GM18519 (cell line): ENCODE results near the gene WSB1.
A peak's percentile ranks its signal among the peaks of the same experiment; 100 is the strongest.

Experiments
- ATAC-seq: cut with Tn5 transposase; IDR thresholded peaks from one replicate; pipeline ENCODE4 v1.9.1; 2021; ENCODE audit warnings: mild to moderate bottlenecking, moderate library complexity; ENCODE audit not compliant: unreplicated experiment, low FRiP score

WSB1 gene

DNA sequence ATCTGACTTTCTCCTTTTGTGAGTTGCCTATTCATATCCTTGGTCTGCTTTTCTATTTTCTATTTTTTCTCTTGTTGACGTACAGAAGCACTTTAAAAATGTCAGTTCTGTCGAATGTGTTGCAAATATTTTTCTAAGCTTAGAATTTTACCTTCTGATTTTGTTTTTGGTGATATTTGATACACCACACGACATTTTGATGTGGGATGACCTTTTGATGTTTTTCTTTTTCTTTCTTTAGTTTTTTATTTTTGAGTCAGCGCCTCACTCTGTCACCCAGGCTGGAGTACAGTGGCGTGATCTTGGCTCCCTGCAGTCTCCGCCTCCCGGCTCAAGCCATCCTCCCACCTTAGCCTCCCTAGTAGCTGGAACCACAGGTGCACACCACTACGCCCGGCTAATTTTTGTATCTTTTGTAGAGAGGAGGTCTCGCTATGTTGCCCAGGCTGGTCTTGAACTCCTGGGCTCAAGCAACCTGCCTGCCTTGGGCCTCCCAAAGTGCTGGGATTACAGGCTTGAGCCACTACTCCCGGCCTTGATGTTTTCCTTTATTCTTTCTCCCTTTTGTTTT, 39.6 kb downstream of the WSB1 start:
- ATAC-seq: no peak

DNA sequence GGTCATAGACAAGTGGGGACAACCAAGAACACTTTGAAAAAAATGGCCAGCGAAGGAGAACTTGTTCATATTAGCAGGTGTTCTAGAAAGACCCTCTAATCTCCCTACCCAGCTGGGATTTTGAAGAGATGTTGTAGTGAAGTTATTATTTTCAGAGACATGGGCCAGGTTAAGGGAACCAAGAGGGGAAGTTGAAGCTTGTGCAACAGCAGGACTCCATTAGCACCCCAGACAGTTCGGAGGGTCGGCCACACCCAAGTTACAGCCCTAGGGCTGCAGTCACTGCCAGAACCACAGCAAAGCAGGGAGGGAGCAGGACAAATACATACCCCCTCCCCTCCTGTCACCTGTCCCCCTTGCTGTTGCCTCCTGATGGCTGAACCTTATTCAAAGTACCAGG, 42.3 kb downstream of the WSB1 start:
- no peak for ATAC-seq

DNA sequence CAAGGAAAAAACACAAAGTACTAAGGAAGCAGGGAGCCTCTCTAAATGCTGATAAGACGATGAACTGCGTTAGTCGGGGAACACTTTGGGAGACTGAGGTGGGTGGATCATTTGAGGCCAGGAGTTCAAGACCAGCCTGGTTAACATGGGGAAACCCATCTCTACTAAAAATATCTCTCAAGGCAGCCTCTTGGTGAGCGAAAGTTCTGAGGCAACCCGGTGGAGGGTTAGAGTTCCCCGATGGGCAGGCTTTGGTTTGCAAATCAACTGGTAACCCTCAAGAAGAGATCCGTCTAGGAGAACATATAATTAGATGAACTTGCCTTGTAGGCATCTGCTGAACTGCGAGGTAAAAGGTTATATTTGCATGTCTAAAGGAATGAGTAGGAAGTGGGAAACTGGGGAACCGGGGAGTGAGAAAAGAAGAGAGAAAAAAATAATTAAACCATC, 44.6 kb downstream of the WSB1 start:
- peak; percentile 38 for ATAC-seq

DNA sequence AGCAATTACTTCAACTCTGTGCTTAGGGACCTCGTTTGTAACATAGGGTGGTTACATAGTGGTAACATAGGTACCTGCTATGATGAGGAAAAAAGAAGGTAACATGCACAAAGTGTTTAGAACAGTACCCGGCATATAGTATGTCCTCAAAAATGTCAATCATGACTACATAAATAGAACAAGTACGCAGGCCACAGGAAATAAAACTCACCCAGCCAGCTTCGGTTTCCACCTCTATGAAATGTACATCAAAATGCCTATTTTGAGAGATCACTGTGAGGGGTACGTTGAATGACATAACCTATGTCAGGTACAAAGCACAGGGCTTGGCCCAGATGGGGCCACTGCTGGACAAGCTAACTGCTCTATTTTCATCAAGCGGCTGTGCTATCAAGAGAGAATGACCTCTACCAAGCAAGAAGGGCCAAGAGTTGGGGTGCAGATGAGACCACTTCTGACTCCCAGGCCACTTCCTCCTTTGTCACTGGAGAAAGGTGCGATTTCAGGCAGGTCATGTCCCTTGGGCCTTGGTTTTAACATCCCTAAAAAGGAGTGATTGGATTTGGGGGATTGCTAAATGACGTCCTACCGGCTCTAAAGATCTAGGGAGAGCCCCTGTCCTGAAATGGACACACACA, 45.4 kb downstream of the WSB1 start:
- peak; percentile 50 for ATAC-seq

DNA sequence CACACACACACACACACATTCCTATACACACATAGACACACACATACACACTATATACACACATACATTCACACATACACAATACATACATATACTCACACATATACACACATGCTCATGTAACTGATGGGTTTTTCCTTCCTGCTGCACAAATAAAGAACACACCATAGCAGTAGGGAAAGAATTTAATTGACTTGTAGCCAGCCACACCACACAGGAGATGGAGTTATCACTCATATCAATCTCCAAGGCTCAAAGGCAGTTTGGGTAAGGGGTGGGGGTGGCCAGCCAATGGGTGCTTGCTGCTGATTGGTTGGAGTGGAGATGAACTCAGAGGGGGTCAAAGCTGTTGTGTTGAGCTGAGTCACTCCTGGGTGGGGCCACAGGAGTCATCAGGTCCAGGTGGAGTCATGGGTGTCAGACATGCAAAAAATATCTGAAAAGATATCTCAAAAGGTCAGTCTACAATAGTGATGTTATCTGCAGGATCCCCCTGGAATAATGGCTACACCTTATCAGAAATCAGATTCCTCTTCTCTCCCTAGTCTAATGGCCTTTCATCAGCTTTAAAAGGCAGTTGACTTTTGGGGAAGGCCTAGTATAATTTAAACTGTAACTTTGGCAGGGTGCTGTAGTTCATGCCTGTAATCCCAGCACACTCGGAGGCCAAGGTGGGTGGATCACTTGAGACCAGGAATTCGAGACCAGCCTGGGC, 46.1 kb downstream of the WSB1 start:
- ATAC-seq: no peak

DNA sequence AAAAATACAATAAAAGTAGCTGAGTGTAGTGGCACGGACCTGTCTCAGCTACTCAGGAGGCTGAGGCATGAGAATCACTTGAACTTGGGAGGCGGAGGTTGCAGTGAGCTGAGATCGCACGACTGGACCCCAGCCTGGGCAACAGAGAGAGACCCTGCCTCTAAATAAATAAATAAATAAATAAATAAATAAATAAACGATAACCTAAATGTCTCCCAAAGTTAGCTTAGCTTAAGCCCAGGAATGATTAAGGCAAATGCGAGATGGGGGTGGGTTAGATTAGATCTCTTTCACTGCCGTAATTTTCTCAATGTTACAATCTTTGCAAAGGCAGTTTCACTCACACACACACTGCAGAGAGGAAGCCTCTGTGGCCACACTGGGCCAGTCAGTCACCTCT, 46.7 kb downstream of the WSB1 start:
- no peak for ATAC-seq

DNA sequence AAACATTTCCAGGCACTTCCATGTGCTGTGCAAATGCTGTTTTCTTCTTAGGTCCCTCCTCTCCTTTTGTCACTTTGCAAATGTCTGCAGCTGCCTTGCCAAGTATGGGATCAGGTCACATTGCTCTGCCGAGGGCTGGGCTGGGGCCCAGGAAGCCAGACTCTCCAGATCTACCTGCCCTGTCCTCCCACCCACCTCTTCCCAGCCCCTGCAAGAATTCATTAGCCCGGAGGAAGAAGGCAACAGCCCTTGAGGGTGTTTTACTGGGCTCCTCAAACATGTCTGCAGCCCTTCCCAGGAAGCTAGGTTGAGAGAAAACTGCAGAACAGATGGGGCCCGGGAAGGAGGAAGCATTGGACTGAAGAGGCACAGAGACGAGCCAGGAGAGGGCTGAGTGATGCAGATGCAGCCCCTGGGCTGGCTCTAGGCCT, 47.1 kb downstream of the WSB1 start:
- no peak for ATAC-seq

DNA sequence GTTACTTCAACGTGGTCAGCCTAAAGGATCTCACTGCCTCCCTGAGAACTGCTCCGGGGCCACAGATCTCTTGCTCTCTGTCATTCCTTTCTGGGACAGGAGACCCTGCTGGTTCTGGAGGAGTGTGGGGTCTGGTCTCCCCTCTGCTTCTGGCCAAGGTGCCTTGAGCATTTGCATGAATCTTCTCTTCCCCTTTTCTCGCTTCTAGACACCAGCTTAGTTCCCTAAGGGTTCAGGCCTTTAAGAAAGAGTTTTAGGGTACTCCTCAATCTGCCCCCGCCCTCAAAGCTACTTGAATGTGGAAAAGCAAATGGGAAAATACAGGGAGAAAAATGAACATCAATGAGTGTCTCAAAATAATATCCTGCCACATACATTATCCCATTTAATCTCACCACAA, 48.1 kb downstream of the WSB1 start:
- no peak for ATAC-seq

DNA sequence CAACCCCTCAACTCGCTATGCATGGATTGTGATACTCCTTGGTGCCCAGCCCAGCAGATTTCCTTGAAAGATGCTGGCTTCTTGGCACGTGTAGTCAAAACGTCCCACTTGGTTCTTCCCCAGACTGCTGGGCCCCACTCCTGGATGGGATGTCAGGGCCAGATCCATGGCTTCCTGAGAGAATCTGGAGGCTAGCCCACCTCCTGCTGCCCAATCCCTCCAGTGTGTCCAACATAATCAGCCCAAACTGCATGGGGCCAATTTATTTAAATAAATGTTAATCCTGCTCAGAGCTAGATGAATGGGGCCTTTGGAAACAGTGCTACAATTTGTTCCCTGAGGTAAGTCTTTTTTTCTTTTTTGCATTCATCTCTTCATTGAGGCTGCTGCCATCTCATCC, 49.4 kb downstream of the WSB1 start:
- no peak for ATAC-seq

DNA sequence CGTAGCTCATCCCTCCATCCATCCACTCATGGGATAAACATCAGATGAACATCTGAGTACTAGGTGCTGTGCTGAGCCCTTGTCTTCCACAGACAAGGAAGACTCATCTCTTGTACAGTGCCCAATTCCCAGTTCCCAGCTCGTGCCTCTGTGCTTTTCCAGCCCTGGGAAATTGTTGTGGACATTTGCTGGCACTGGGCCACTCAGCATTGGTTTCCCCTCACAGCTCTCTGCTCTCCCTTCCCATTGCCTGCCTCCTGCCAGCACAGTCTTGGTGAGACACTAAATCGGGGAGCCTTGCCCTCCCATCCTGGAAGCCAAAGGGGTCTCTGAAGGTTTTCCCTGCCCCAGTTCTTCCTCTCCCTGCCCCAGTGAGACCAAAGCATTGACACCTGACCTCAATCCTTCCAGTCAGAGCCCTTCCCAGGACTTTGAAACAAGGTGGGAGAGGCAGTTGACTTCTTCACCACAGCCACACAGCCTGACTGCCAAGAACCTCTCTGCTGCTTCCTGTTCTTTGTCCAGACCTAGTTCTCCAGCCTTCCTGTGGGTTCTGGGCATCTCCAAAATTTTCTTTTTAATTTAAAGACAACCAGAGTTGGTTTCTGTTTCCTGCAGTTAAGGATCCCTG, 50.2 kb downstream of the WSB1 start:
- no peak for ATAC-seq

DNA sequence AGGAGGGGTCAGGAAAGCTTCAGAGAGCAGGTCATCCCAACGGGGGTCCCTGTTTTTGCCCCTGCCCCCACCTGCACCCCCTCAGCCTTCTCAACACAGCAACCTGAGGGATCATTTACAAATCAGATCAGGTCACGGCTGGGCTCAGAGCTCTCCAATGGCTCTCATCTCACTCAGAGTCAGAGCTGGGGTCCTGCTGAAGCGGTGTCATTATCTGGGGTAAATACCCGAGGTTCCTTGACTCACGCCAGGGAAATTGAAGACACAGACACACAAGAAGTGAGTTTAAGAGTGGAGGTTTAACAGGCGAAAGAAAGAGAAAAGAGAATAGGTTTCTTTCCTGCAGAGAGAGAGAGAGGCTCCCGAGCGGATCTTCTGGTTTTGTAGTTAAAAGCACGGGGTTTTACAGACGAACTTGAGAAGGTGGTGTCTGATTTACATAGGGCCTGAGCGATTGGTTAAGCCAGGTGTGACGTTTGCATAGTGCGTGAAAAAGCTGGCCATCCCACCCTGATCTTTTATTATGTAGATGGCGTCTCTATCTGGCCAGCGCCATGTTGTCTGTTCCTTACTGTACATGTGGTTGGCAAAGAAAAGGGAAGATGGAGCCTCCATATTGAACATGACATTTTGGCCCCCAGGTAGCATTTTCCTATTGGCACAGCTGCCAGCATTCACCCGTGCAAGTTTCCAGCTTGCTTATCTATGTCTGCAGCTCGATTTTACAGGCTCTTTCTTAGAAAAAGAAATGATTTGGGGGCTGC, 51.4 kb downstream of the WSB1 start:
- ATAC-seq: no peak

DNA sequence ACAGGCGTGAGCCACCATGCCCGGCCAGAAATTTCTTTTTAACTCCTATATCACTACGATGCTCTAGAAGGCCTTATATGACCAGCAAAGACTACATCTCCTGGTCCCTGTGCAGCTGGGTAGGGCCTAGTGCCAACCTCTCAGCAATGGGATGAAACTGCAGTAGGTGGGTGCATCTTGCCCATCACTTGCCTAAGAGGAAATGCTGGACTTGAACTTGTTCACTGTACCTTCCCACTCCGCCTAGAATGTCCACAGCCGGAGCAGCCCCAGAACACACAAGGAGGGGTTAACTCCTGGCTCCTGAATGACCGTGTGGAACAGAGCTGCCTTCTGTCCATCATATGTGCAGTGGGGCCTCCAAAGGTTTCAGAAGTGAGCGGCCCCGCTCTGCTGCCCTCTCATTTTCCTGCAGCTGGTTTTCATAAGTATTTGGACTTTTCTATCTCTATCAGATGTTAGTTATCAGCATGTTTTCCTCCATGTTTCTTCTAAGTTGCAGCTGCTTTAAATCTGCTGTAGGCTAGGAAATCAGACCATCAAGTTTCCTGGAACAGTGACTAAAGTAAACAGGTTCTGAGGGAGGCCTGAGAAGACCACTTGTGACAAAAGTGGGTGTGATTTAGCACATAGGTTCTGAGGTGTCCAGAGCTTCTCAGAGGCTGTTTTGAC, 52.5 kb downstream of the WSB1 start:
- no peak for ATAC-seq

DNA sequence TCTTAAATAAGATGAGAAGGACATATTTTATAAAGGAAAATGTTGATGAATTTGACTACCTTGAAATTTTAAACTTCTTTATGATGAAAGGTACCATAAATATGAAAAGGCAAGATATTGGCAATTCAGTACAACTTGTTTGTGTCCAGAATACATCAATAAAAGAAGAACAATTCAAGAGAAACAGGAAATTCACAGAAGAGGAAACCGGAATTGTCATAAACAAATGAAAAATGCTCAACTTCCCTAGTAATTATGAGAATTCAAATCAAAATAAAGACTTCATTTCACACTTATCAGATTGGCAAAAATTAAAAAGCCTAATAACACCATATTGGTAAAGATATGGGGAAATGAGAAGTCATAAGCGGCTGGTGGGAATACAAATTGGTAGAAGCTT, 54.3 kb downstream of the WSB1 start:
- no peak for ATAC-seq

DNA sequence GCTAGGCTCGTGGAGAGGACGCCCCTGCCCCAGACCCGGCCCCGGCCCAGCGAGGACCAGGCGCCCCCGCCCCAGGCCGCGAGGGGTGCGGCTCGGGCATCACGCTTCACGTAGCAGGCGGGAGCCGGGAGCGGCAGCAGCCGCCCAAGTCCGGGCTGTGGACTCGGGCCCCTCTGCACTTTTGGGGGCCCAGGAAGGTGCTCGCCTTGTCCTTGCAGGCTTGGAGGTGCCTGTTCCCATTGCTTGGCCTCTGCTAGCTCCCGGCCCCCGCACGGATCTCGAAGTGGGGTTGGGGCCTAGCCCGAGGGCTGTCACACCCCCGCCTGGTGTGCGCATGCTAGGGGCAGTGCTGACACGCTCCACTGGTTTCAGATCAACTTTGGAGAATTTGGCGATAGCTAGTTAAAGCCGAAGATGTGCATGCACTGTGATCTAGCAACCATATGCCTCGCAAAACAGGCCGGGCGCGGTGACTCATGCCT, 55.7 kb downstream of the WSB1 start:
- no peak for ATAC-seq

DNA sequence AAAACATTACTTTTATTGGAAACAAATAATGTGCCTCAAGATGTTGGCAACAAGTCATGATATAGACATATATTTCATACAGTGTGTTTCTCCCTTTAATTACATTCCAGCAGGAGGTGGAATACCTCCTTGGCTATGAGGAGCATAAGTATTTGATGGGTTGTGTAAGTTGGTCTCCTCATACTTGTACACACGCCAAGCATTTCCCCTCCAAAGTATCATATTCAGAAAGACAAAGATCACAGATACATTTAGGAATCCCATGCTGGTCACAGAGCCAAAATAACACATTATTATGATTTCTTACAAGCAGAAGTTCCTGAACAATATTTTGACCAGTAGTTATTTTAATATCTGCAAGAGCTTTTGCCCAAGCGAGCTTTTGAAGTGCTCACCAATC, 57.8 kb downstream of the WSB1 start:
- no peak for ATAC-seq

DNA sequence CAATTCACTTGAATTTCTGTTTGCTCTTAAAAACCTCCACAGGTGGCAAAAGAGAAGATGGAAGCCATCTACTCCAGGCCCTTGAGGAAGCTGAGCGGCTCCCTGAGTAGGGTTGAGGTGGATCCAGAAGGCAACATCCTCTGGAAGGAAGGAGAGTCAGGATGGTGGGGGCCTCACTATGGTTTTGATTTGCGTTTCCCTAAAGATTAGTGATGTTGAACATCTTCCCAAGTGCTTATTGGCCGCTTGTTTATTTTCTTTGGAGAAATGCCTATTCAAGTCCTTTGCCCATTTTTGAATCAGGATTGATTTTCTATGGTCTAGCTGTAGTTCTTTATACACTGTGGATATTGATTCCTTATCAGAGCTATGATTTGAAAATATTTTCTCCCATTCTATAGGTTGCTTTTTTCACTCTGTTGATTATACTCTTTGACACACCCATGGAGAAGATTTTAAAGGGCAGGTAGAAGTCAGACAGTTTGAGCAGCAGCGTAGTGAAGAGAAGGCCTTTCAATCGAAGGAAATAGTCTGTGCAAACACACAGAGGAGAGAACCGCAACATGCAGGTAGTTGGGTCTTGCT, 58.6 kb downstream of the WSB1 start:
- ATAC-seq: no peak

DNA sequence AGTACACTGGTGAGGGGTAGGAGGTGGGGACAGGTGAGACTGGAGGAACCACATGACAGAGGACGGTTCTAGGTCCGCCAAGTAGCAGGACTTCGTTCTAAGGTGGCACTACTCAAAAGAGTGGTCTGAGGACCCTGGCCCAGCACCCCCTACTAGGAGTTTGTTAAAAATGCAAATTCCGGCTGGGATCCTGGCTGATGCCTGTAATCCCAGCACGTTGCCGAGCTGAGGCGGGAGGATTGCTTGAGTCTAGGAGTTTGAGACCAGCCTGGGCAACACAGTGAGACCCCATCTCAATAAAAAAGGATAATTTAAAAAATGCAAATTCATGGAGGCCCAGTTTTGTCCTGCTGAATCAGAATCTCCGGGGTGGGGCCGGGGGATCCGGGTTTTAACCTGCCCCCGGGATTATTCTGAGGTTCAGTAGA, 59.1 kb downstream of the WSB1 start:
- ATAC-seq: no peak

DNA sequence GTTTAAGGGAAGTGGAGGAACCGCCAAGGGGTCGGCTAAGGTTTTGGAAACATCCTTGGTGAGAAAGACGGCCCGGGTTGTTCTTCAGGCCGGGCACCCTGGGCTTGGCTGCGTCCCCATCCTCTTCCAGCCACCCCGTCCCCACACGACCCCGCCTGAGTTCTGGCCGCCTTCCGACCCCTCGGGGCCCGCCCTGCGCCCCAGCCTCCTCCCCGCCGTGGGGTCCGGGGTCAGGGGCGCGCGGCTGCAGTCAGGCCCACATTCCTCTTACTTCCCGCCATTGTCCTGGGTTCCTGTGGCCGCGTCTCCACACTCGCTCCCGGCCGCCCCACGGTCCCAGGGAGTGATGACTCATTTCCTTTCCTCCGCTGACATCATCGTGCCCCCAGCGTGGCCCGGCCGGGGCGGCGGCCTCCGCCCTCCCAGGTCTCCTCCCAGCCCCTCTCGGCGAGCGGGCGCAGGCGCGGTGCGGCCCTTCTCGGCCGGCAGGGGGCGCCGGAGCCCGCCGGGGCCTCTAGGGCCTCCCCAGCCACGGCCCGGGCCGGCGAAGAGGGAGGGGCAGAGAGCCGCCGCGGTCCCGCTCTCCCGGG, 59.6 kb downstream of the WSB1 start:
- ATAC-seq: peak; percentile 68

DNA sequence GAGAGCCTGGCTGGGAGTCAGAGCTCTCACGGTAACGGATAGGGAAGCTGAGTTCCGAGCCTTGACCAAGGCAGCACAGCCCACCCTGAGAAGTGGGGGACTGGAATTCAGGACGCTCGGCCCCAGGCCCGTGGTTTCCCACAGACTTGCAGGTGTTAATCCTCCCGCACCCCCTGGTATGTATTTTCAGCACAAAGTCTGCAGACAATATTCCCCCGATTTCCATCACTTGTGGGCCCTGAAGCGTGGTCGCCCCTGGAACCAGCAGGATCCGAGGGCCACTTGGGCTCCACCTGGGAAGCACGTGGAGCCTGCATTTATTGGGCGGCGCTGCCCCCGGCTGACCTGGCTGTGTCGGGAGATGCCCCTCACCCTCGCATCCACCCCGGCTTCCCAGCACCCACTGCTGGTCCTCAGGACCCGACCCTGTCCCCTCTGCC, 60.2 kb downstream of the WSB1 start:
- ATAC-seq: no peak
